HG02623 (cell line): ENCODE results near the gene PRAMEF2.
"Not testable (repeated sequence)": the region's sequence is repeated elsewhere in the genome, so short reads cannot be mapped to it uniquely, and the experiment has no call there.

Source experiments
- ATAC-seq: cut with Tn5 transposase; IDR thresholded peaks from one replicate; pipeline ENCODE4 v1.9.1; 2021; ENCODE audit warnings: moderate library complexity; ENCODE audit not compliant: unreplicated experiment

PRAMEF2 gene, protein sequence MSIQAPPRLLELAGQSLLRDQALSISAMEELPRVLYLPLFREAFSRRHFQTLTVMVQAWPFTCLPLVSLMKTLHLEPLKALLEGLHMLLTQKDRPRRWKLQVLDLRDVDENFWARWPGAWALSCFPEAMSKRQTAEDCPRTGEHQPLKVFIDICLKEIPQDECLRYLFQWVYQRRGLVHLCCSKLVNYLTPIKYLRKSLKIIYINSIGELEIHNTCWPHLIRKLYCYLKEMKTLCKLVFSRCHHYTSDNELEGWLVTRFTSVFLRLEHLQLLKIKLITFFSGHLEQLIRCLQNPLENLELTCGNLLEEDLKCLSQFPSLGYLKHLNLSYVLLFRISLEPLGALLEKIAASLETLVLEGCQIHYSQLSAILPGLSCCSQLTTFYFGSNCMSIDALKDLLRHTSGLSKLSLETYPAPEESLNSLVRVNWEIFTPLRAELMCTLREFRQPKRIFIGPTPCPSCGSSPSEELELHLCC

DNA sequence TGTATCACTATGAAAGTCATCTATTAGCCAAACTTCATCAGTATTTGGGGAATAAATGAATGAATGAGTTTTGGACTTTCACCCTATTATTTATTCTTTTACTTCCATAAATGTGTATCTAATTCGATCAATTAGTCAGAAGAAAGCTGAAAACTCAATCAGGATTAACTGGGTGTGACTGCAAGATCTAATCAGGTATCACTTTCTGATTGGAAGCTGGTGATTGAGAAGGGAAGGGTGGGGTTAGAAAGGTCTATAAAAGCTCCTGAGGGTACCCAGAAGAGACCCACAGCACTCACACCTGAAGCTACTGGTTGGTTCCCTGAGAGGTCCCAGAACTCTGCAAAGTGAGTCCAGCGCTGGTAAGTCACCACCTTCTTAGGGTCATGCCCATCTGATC, at the start of gene PRAMEF2:
PRAMEF2 (plus strand) TSS at position 301 of the 400 bp plus-strand sequence. CDS start 1,924 bp downstream, outside the sequence.
- ATAC-seq: not testable (repeated sequence)

DNA sequence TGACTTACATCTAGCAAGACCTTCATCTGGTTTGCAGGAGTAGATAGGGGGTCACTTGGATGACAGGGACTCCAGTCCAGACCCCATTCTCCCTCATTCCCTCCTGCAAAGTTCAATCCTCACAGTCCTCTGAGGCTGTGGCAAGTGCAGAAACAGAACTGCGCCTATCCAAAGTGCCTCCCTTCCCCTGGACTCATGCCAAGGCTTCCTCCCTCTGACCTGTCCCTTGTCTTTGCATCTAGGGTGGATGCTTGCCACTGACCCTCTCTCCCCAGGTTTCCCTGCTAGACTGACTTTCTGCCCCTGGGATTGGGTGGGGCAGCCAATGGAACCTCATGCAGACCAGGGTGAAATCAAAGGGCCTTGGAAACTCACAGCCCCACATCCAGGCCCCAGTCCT, 47.0 kb upstream of the PRAMEF2 start:
- ATAC-seq: no peak

DNA sequence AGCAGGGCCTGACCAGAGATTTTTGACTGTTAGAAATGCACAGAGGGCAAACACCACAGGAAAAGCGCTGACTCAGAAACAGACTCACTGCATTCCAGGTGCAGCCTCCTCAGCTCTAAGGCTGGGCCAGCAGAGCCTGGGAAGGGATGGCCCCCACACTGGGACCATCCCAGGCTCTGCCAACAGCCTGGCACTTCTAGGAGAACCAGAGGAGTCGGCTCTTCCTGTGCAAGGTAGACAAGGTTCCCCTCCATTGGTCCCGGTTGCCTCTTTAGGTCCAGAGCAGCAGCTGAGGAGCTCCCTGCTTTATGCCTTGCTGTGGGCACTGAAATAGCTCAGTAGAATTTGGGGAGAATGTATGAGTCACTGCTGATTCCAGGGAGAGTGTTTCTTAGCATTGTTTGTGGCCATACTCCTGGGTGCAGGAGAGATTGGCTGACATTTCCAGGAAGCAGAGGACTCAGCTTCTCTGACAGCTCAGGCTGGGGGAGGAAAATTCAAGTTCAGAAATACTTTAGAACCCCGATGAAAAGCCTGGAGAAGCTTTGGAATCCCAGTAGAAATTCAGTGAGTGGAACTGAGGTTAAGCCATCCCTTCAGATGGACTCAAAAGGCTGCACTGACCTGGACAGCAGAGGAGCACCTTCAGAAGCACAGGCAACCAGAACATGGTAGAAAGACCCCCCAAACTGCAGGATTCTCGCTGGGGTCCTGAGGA, 46.0 kb upstream of the PRAMEF2 start:
- no peak for ATAC-seq

DNA sequence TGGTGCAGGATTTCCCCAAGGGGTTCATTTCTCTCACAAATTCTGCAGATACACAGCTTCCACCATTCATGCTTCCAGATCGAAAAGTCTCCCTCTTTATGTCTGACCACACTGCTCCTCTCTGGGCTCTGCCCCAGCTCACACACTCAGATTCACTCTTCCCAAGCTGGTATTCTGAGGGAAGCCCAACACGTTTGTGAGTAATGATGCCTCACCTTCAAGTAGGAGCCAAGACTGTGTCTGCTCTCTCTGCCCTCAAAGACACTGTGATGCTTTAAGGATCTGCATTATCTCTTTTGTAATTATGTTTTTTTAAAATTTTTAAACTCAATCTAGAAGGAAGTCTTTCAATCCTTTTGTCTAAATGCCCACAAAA, 45.5 kb upstream of the PRAMEF2 start:
- no peak for ATAC-seq

GRCh38 chr1:12819061-12819460, 37.8 kb upstream of the PRAMEF2 start:
- not testable (repeated sequence) for ATAC-seq

GRCh38 chr1:12831310-12831709, 25.6 kb upstream of the PRAMEF2 start, which contains the start of gene PRAMEF11:
Gene PRAMEF11, minus strand, starts transcription at chr1:12831410. Its CDS starts 2,621 bp downstream, at chr1:12828789.
- ATAC-seq: not testable (repeated sequence)

GRCh38 chr1:12833251-12833650, 23.6 kb upstream of the PRAMEF2 start:
- not testable (repeated sequence) for ATAC-seq

GRCh38 chr1:12848620-12849019, 8.3 kb upstream of the PRAMEF2 start, which contains the start of gene HNRNPCL1:
Gene HNRNPCL1, minus strand, starts transcription at chr1:12848720. Its CDS starts 431 bp downstream, at chr1:12848289.
- ATAC-seq: not testable (repeated sequence)

DNA sequence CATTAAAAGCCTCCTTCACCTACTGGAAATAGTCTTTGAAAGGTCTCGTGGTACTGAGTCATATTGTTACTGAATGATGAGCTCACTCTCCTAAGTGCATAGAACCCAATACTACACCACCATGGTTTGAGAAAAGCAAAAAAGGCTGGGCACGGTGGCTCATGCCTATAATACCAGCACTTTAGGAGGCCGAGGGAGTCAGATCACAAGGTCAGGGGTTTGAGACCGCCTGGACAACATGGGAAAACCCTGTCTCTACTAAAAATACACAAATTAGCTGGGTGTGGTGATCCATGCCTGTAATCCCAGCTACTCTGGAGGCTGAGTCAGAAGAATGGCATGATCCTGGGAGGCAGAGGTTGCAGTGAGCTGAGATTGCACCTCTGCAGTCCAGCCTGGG, 5.1 kb upstream of the PRAMEF2 start:
- ATAC-seq: no peak

- ATAC-seq: not testable (repeated sequence)
Measured at GRCh38 chr1:12863131-12863880, 6.4 kb downstream of the PRAMEF2 start.

DNA sequence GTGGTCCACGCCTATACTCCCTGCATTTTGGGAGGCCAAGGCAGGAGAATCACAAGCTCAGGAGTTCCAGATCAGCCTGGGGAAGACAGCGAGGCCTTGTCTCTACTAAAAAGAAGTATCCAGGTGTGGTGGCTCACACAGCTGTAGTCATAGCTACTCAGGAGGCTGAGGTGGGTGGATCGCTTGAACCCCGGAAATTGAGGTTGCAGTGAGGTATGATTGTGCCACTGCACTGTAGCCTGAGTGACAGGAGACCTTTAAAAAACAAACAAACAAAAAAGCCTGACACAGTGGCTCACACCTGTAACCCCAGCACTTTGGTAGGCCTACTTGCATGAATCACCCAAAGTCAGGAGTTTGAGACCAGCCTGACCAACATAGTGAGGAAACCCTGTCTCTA, 21.6 kb downstream of the PRAMEF2 start:
- not testable (repeated sequence) for ATAC-seq

DNA sequence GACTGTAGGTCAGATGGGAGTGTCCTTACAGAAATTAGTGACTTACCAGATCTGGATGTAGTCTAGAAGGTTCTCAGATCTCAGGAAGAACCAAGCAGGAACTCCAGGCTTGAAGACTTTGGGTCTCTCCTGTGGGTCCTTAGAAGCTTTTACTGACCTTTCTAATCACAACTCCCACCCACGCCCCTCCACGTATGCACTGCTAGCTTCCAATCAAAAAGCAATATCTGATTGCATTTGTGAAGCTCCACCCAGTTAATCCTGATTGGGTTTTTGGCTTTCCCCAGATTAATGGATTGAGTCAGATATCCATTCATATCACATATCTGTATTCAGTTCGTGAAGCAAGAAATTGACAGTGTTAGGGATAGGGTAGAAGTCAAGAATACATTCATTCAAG, 29.2 kb downstream of the PRAMEF2 start, which contains the start of gene PRAMEF4:
PRAMEF4 (minus strand) TSS at position 101 of the 400 bp plus-strand sequence. CDS start 2,807 bp downstream, outside the sequence.
- ATAC-seq: not testable (repeated sequence)

GRCh38 chr1:12898170-12898569, 41.3 kb downstream of the PRAMEF2 start, which contains the start of gene PRAMEF10:
Gene PRAMEF10, minus strand, starts transcription at chr1:12898270. Its CDS starts 2,423 bp downstream, at chr1:12895847.
- not testable (repeated sequence) for ATAC-seq

GRCh38 chr1:12899186-12899585, 42.3 kb downstream of the PRAMEF2 start:
- not testable (repeated sequence) for ATAC-seq

DNA sequence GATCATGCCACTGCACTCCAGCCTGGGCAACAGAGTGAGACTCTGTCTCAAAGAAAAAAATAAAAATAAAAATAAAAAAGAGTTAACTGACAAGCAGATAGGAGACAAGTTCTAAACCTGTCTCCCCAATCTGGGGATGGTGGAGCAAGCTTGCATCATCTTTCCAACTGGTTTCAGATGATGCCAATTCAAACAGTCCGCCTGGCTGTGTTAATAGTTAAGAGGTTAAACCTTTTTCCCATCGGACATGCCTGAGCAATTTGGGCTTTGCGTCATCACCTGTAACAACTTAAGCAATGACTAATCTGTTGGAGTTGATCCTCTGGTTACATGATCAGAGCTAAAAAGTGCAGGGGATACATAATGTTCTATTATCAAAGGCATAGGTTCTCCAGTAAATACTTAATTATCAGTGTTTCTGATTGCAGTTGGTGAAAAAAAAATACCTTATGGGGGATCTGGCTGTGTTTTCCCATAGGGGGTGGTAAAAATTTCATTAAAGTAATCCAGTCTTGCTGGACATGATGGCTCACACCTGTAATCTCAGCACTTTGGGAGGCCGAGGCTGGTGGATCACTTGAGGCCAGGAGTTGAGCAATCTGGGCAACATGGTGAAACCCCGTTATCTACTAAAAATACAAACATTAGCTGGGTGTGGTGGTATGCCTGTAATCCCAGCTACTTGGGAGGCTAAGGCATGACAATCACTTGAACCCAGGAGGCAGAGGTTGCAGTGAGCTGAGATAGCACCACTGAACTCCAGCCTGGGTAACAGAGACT, 47.1 kb downstream of the PRAMEF2 start:
- ATAC-seq: not testable (repeated sequence)
